Astrocyte (in vitro differentiated cells and primary cell): ENCODE data around the gene TMEM44.

Experiments used
- CTCF ChIP-seq: IDR thresholded peaks from 2 replicates; pipeline ENCODE4 v1.5.1; 2011; ENCODE audit warnings: low read depth, mild to moderate bottlenecking, inconsistent platforms, low read length, moderate library complexity; ENCODE audit not compliant: insufficient read depth
- EZH2 ChIP-seq: IDR thresholded peaks from 2 replicates; pipeline ENCODE4 v1.6.1; 2012; ENCODE audit warnings: mild to moderate bottlenecking, low read length, inconsistent platforms; ENCODE audit not compliant: insufficient read depth

DNA sequence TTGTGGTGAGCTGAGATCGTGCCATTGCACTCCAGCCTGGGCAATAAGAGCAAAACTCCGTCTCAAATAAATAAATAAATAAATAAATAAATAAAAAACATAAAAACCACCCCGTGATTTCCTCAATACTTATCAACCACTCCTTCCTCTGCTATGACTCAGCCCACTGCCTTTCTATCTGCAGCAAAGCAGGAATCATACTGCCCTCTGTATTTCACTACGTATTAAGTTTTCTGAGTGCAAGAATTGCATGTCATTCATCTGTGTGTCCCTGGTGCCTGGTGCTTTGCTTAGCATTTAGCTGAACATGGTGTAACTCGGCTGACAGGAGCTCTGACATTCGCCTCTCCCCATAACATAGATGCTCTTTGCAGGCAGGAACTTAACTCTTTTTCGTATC is 31.6 kb upstream of the TMEM44 start:
- TF ChIP-seq EZH2: no peak
- no peak for TF ChIP-seq CTCF
